DMS53 (cell line): ENCODE results near the gene MORN2.

Experiments used
- DNase-seq: peaks from one replicate; lab custom pipeline; 2025; lab: John Stamatoyannopoulos, UW

The MORN2 gene

DNA sequence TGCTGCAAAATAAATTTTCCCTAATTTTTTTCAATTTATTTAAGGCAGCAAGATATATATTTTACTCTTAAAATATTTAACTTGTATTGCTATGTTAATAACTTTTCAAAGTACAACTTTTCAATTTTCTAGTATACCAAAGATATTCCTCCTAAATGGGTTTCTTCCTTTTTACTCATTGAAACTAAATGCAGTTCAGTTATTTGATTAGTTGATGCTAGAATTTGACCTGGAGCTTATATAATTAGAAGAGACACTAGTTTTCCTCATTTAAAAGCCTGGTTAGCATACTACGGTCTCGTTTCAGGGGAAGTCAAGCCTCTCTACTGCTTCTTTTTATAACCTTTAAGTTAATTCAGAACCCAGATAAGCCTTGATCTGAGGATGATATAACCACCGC lies 13.8 kb downstream of the MORN2 start, which contains the start of gene ARHGEF33:
Gene ARHGEF33 (plus strand): TSS at position 301 of the 400 bp plus-strand sequence. CDS start 29,573 bp downstream, outside the sequence.
- DNase-seq = no peak

- DNase-seq = no peak
These were observed 17.0 kb downstream of the MORN2 start for GRCh38 chr2:38892819-38893218.

- DNase-seq = no peak
These were observed 22.5 kb downstream of the MORN2 start for GRCh38 chr2:38898256-38898655.

DNA sequence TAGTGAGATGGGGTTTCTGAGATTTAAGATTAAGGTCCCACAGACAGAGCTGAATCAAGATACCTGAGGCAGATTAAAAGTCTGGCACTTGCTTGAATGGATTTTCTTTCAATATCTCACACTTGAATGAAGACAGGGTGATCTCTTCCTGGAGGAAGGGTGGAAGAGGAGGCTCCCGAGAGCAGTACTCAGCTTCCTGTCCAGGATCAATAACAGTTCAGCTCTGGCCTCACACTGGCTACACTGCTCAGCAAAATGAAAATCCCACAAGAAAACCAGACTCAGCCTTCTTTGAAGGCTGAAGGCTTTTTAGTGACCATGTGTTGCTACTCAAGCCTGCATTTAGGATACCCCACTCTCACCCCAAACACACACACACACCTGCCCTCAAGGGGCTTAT lies 24.9 kb downstream of the MORN2 start:
- DNase-seq = no peak

DNA sequence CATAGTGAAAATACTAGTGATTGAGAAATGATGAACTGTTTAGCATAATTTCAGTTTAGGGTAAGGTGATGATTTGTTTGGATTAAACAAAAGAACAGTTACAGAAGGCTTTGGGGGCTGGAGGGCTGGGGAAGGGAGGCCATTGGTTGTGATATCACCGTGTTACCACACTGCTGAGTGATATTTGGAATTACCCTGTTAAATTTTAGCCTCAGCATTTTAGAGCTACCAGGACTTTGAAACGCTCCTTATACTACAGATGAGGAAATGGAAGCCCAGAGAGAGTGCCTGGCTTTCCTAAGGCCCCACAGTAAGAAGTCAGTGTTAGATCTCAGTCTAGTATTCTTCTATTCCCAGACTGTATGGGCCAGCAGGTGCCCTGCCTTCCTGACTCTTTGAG lies 29.5 kb downstream of the MORN2 start:
- no peak for DNase-seq

DNA sequence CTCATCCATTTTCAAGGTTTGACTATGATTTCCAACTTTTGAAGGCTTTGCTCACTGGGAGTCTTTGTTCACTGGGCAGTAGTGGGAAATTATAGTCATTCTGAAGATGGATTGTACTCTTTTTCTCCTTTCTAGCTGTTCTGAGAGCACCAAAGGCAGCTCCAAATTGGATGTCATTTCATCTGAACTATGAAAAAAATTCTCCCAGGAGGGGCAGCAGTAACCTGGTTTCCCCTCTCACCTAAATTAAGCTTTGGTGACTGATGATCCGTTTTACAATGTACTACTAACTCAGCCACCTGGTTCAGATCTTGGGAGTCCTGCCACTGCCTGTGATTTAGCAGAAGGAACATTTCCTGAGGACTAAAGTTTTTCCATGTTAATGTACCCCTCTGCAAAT lies 31.5 kb downstream of the MORN2 start:
- no peak for DNase-seq

- peak; percentile 6 for DNase-seq
These were observed 32.2 kb downstream of the MORN2 start for GRCh38 chr2:38907743-38908562.

- no peak for DNase-seq
These were observed 34.1 kb downstream of the MORN2 start for GRCh38 chr2:38909872-38910271.

- no peak for DNase-seq
These were observed 35.4 kb downstream of the MORN2 start for GRCh38 chr2:38911191-38911590.

DNA sequence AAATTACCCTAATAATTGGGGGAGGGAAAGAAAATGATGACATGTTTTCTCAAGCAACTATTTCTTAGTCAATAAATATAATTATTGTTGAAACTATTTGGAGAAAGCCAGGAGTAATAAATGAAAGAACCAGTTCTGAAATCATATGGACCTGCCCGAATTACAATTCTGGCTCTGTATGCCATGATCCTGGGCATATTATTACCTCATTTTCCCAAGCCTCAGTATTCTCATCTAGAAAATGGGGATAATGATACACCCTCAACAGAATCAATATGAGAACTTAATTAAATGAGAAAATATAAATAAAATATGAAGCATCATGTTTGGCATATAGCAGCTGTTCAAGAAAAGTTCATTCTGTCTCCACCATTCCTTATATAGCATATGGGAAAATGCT lies 36.8 kb downstream of the MORN2 start:
- no peak for DNase-seq

DNA sequence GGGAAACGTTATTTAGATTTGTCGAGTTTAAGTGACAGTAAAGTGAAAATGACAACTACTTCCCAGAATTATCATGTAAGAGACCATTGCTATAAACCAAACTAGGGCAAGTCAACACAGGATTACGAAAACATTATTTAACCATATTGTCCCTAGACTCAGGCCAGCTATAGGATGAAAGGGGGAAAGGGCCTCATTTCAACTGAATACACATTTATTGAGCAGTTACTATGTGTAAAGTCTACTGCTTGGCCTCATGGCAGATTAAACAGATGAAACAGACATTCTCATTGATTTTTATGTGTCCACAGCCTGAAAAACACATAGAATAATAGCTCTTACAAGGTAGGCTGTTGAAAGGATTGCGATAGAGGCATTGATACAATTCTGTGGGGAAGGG lies 46.6 kb downstream of the MORN2 start:
- no peak for DNase-seq

DNA sequence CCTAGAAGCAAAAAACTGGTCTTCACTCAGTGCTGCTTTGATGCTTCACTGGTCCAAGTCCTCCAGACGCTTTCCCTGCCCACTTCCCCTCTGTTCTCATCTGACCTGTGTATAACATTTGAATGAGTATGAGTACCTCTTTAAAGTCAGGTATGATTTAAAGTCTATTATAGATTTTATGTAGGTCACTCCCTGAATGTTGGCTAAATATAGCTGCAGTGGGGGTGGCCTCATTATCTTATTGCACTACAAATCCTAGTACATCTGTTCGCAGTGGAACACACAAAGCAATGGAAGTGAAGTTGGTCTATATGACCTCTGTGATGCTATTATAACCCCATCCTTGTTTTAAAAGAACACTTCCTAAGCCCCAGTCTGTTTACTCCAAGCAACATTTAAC lies 47.1 kb downstream of the MORN2 start:
- DNase-seq = no peak

DNA sequence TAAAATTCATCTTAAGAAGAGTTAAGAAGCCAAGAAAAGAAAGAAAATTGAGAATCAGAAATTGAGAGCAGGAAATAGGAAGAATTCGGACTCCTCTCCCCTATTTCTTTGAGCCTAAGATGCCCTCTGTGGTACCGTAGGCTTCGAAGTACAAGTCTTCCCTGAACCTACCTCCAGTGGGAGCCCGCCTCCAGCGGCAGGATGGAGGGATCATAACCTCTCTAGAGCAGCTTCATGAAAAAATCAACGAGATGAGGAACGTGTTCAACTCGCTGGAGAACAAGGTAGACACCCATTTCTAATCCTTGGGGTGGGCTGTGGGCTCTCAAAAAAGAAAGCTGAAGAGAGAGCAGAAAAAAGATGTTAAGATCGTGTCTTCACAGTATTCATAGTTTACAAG lies 50.2 kb downstream of the MORN2 start:
- DNase-seq = no peak

- DNase-seq = no peak
These were observed 54.8 kb downstream of the MORN2 start for GRCh38 chr2:38930600-38930999.
